Measurements from ENCODE around the gene STARD13. TPM values are rescaled to one million over a fixed set of nuclear protein-coding genes. Genes with fewer than 3 reads are reported as not detected.

Gene STARD13
- total RNA-seq, 2 experiments from 2014 or later, result not detected

GRCh38 chr13:33280279-33280905 is 5.2 kb downstream of the STARD13 start:
- CTCF ChIA-PET, result no interaction called here
- H3K27ac Mint-ChIP-seq, result no peak overlapping the region
- no peak for ATAC-seq

GRCh38 chr13:33279414-33280278 is 5.9 kb downstream of the STARD13 start:
- ATAC-seq, result no peak
- Mint-ChIP-seq H3K4me3 (no peak overlapping the region), H3K4me1 (ENCODE audit: low read depth) (no peaks in the 10 kb centered on the region), H3K27ac (no peak overlapping the region), H3K9me3 (ENCODE audit: insufficient read depth) (no peaks in the 10 kb centered on the region), H3K27me3 (ENCODE audit: low read depth) (peaks cover 12% of the 10 kb centered on the region), H3K36me3 (ENCODE audit: low read depth) (no peaks in the 10 kb centered on the region)
- no peak for DNase-seq
- CTCF ChIA-PET, result no interaction called here
- POLR2A ChIA-PET, result no interaction called here

More at GRCh38 chr13:33280279-33280905, 5.2 kb downstream of the STARD13 start:
- Mint-ChIP-seq H3K4me3 (no peak overlapping the region), H3K4me1 (ENCODE audit: low read depth) (peaks cover 5% of the 10 kb centered on the region), H3K9me3 (ENCODE audit: insufficient read depth) (no peaks in the 10 kb centered on the region), H3K36me3 (ENCODE audit: low read depth) (no peaks in the 10 kb centered on the region), H3K27me3 (ENCODE audit: low read depth) (peaks cover 19% of the 10 kb centered on the region)
- POLR2A ChIA-PET, result no interaction called here
- no peak for DNase-seq

- CTCF ChIA-PET, result no interaction called here
Measured at GRCh38 chr13:33278913-33279312, 6.6 kb downstream of the STARD13 start.

GRCh38 chr13:33277946-33278345 is 7.6 kb downstream of the STARD13 start:
- ChIA-PET CTCF (no interaction called here), POLR2A (no interaction called here)

More at GRCh38 chr13:33278913-33279312, 6.6 kb downstream of the STARD13 start:
- POLR2A ChIA-PET, result no interaction called here
- no peaks in the 10 kb centered on the region for H3K9me3 Mint-ChIP-seq (ENCODE audit: insufficient read depth)
- no peak for DNase-seq
- ATAC-seq, result no peak
- H3K27ac Mint-ChIP-seq, result no peak overlapping the region
- H3K36me3 Mint-ChIP-seq (ENCODE audit: low read depth), result no peaks in the 10 kb centered on the region
- no peak overlapping the region for H3K4me3 Mint-ChIP-seq
- peaks cover 9% of the 10 kb centered on the region for H3K27me3 Mint-ChIP-seq (ENCODE audit: low read depth)
- no peaks in the 10 kb centered on the region for H3K4me1 Mint-ChIP-seq (ENCODE audit: low read depth)

GRCh38 chr13:33277037-33277740 is 8.4 kb downstream of the STARD13 start:
- H3K27ac Mint-ChIP-seq, result no peak overlapping the region
- DNase-seq, result no peak
- POLR2A ChIA-PET, result no interaction called here
- peaks cover 8% of the 10 kb centered on the region for H3K27me3 Mint-ChIP-seq (ENCODE audit: low read depth)
- H3K4me1 Mint-ChIP-seq (ENCODE audit: low read depth), result no peaks in the 10 kb centered on the region
- ATAC-seq, result no peak
- no peaks in the 10 kb centered on the region for H3K36me3 Mint-ChIP-seq (ENCODE audit: low read depth)
- no peak overlapping the region for H3K4me3 Mint-ChIP-seq
- no peaks in the 10 kb centered on the region for H3K9me3 Mint-ChIP-seq (ENCODE audit: insufficient read depth)
- CTCF ChIA-PET, result no interaction called here

More at GRCh38 chr13:33277946-33278345, 7.6 kb downstream of the STARD13 start:
- DNase-seq (no peak), ATAC-seq (no peak)
- Mint-ChIP-seq H3K36me3 (ENCODE audit: low read depth) (no peaks in the 10 kb centered on the region), H3K27ac (no peak overlapping the region), H3K4me1 (ENCODE audit: low read depth) (no peaks in the 10 kb centered on the region), H3K4me3 (no peak overlapping the region), H3K27me3 (ENCODE audit: low read depth) (peaks cover 5% of the 10 kb centered on the region), H3K9me3 (ENCODE audit: insufficient read depth) (no peaks in the 10 kb centered on the region)

GRCh38 chr13:33276570-33276969 is 9.0 kb downstream of the STARD13 start:
- no peaks in the 10 kb centered on the region for H3K4me1 Mint-ChIP-seq (ENCODE audit: low read depth)
- H3K27me3 Mint-ChIP-seq (ENCODE audit: low read depth), result peaks cover 4% of the 10 kb centered on the region
- no peaks in the 10 kb centered on the region for H3K9me3 Mint-ChIP-seq (ENCODE audit: insufficient read depth)
- no peak overlapping the region for H3K27ac Mint-ChIP-seq
- ChIA-PET CTCF (no interaction called here), POLR2A (no interaction called here)
- ATAC-seq (no peak), DNase-seq (no peak)
- H3K36me3 Mint-ChIP-seq (ENCODE audit: low read depth), result no peaks in the 10 kb centered on the region
- no peak overlapping the region for H3K4me3 Mint-ChIP-seq

GRCh38 chr13:33275916-33276315 is 9.6 kb downstream of the STARD13 start:
- H3K27ac Mint-ChIP-seq, result no peak overlapping the region
- DNase-seq, result no peak
- CTCF ChIA-PET, result no interaction called here
- H3K36me3 Mint-ChIP-seq (ENCODE audit: low read depth), result no peaks in the 10 kb centered on the region
- no peak overlapping the region for H3K4me3 Mint-ChIP-seq
- H3K27me3 Mint-ChIP-seq (ENCODE audit: low read depth), result peaks cover 3% of the 10 kb centered on the region
- no peaks in the 10 kb centered on the region for H3K9me3 Mint-ChIP-seq (ENCODE audit: insufficient read depth)
- H3K4me1 Mint-ChIP-seq (ENCODE audit: low read depth), result no peaks in the 10 kb centered on the region
- POLR2A ChIA-PET, result no interaction called here
- ATAC-seq, result no peak

GRCh38 chr13:33274264-33274663 is 11.3 kb downstream of the STARD13 start:
- no peaks in the 10 kb centered on the region for H3K9me3 Mint-ChIP-seq (ENCODE audit: insufficient read depth)
- no peak for DNase-seq
- H3K27ac Mint-ChIP-seq, result no peak overlapping the region
- H3K36me3 Mint-ChIP-seq (ENCODE audit: low read depth), result no peaks in the 10 kb centered on the region
- H3K27me3 Mint-ChIP-seq (ENCODE audit: low read depth), result peaks cover 3% of the 10 kb centered on the region
- POLR2A ChIA-PET, result no interaction called here
- no peaks in the 10 kb centered on the region for H3K4me1 Mint-ChIP-seq (ENCODE audit: low read depth)
- ATAC-seq, result no peak
- CTCF ChIA-PET, result no interaction called here
- H3K4me3 Mint-ChIP-seq, result no peak overlapping the region

- peaks cover 3% of the 10 kb centered on the region for H3K27me3 Mint-ChIP-seq (ENCODE audit: low read depth)
- ChIA-PET CTCF (no interaction called here), POLR2A (no interaction called here)
- H3K4me1 Mint-ChIP-seq (ENCODE audit: low read depth), result no peaks in the 10 kb centered on the region
- no peak for DNase-seq
- H3K4me3 Mint-ChIP-seq, result no peak overlapping the region
- ATAC-seq, result no peak
- no peaks in the 10 kb centered on the region for H3K9me3 Mint-ChIP-seq (ENCODE audit: insufficient read depth)
- no peak overlapping the region for H3K27ac Mint-ChIP-seq
- no peaks in the 10 kb centered on the region for H3K36me3 Mint-ChIP-seq (ENCODE audit: low read depth)
Measured at GRCh38 chr13:33272531-33273124, 12.9 kb downstream of the STARD13 start.

- H3K4me1 Mint-ChIP-seq (ENCODE audit: low read depth), result no peaks in the 10 kb centered on the region
- ATAC-seq, result no peak
- no peaks in the 10 kb centered on the region for H3K36me3 Mint-ChIP-seq (ENCODE audit: low read depth)
- peaks cover 5% of the 10 kb centered on the region for H3K27me3 Mint-ChIP-seq (ENCODE audit: low read depth)
- no peak overlapping the region for H3K27ac Mint-ChIP-seq
- no peak for DNase-seq
- H3K4me3 Mint-ChIP-seq, result no peak overlapping the region
- POLR2A ChIA-PET, result no interaction called here
- H3K9me3 Mint-ChIP-seq (ENCODE audit: insufficient read depth), result no peaks in the 10 kb centered on the region
- CTCF ChIA-PET, result no interaction called here
Measured at GRCh38 chr13:33271759-33272158, 13.8 kb downstream of the STARD13 start.

GRCh38 chr13:33270895-33271538 is 14.5 kb downstream of the STARD13 start:
- Mint-ChIP-seq H3K9me3 (ENCODE audit: insufficient read depth) (no peaks in the 10 kb centered on the region), H3K27ac (no peak overlapping the region), H3K36me3 (ENCODE audit: low read depth) (no peaks in the 10 kb centered on the region), H3K4me1 (ENCODE audit: low read depth) (no peaks in the 10 kb centered on the region), H3K27me3 (ENCODE audit: low read depth) (peaks cover 8% of the 10 kb centered on the region), H3K4me3 (no peak overlapping the region)
- ChIA-PET POLR2A (no interaction called here), CTCF (no interaction called here)
- DNase-seq, result no peak
- ATAC-seq, result no peak
